Erythroblast (primary cell): ENCODE data around the gene DLST.

Experiments
- GATA1 ChIP-seq: IDR thresholded peaks from 2 replicates; pipeline ENCODE4 v1.6.1; 2011; ENCODE audit warnings: low read depth, mild to moderate bottlenecking, control low read depth, low read length, moderate library complexity
- POLR2A ChIP-seq: IDR thresholded peaks from 2 replicates; pipeline ENCODE4 v1.6.1; 2011; ENCODE audit warnings: mild to moderate bottlenecking, low read length

DNA sequence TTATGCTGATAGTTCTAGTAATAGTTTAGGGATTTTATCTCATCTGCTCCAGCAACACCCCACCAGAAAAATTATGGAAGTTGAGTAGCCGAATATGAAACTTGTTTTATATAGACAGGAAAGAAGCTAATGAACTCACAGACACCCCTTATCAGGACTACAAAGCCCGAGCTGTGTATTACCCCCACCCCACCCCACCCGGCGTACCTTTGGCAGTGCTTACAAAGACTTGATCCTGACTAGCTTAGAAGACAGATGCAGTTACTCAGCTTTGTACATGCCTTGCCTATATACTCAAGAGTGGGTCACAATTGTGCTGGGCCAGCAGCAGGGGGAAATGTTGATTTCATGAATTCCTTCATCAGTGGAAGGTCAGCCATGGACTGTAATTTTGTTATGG, 28.1 kb upstream of the DLST start:
- no peak for TF ChIP-seq POLR2A
- TF ChIP-seq GATA1, result no peak
